PC-9 (cell line): ENCODE measurements around the gene FUT2. TPM values are rescaled to one million over a fixed set of nuclear protein-coding genes. Genes with fewer than 3 reads are reported as not detected.
A peak's percentile ranks its signal among the peaks of the same experiment; 100 is the strongest.

Source experiments
- BruUV-seq: library from RNA; stranded (reverse); fragments of 400-500 nt; replicated peaks from 2 replicates; lab custom pipeline; 2021; lab: Mats Ljungman, UMichigan
- CTCF ChIA-PET: fragments of 300-600 bp; sonication (Branson Sonifier 250); formaldehyde crosslinking; loops from one replicate; lab custom pipeline; 2022; ENCODE audit warnings: antibody characterized with exemption; lab: Charles Lee
- POLR2A ChIA-PET: fragments of 300-600 bp; sonication (Branson Sonifier 250); formaldehyde crosslinking; loops from one replicate; lab custom pipeline; 2022; ENCODE audit warnings: antibody characterized with exemption; ENCODE audit not compliant: unreplicated experiment; lab: Charles Lee
- DNase-seq, 2 experiments: peaks; one replicate each; pipeline versions ENCODE4 v3.0.0 to v3.0.0-alpha.2; 2015 to 2022; ENCODE audit warnings: mixed read lengths in 1 of 2
- H2AFZ ChIP-seq: fragments of 200-600 bp; sonication (generic); 2 replicates; pipeline ENCODE4 v1.8.1; 2017; ENCODE audit warnings: antibody characterized with exemption
- H3F3A ChIP-seq: fragments of 200-600 bp; sonication (generic); 2 replicates; pipeline ENCODE4 v1.8.1; 2017; ENCODE audit warnings: antibody characterized with exemption, mild to moderate bottlenecking, low read depth; ENCODE audit not compliant: insufficient read depth
- H3K27ac ChIP-seq: fragments of 200-600 bp; sonication (generic); 2 replicates; pipeline ENCODE4 v1.6.1; 2016; ENCODE audit warnings: mixed run types
- H3K27me3 ChIP-seq: fragments of 200-600 bp; sonication (generic); 2 replicates; pipeline ENCODE4 v1.6.1; 2016; ENCODE audit warnings: low read depth, mixed run types; ENCODE audit not compliant: insufficient read depth
- H3K36me3 ChIP-seq: fragments of 200-600 bp; sonication (generic); 2 replicates; pipeline ENCODE4 v1.6.1; 2016; ENCODE audit warnings: low read depth, mixed run types
- H3K4me1 ChIP-seq: fragments of 200-600 bp; sonication (generic); replicated peaks from 2 replicates; pipeline ENCODE4 v1.6.1; 2016; ENCODE audit warnings: mixed run types; ENCODE audit not compliant: insufficient read depth
- H3K4me2 ChIP-seq: fragments of 200-600 bp; sonication (generic); 2 replicates; pipeline ENCODE4 v1.6.1; 2017; ENCODE audit warnings: mixed run types
- H3K4me3 ChIP-seq: fragments of 200-600 bp; sonication (generic); 2 replicates; pipeline ENCODE4 v1.6.1; 2016; ENCODE audit warnings: mixed run types
- H3K79me2 ChIP-seq: fragments of 200-600 bp; sonication (generic); 2 replicates; pipeline ENCODE4 v1.6.1; 2017; ENCODE audit warnings: low read depth, mixed run types
- H3K9me2 ChIP-seq: fragments of 200-600 bp; sonication (generic); 2 replicates; pipeline ENCODE4 v1.8.1; 2017; ENCODE audit warnings: mild to moderate bottlenecking; ENCODE audit not compliant: insufficient read depth
- H3K9me3 ChIP-seq: fragments of 200-600 bp; sonication (generic); 2 replicates; pipeline ENCODE4 v1.8.1; 2016; ENCODE audit warnings: low read depth; ENCODE audit not compliant: insufficient read depth
- H4K20me1 ChIP-seq: fragments of 200-600 bp; sonication (generic); 2 replicates; pipeline ENCODE4 v1.8.1; 2017; ENCODE audit not compliant: insufficient read depth
- EZH2 ChIP-seq: fragments of 200-600 bp; sonication (generic); IDR thresholded peaks from 2 replicates; pipeline ENCODE4 v1.8.0; 2017; ENCODE audit warnings: antibody characterized with exemption, low read depth
- intact Hi-C: fragments of 100-400 bp; cut with micrococcal nuclease; formaldehyde crosslinking; loops from one replicate; pipeline ENCODE4 v1.10.0; 2022; ENCODE audit not compliant: unreplicated experiment
- total RNA-seq: library from RNA; stranded (reverse); gene quantifications from 2 replicates; pipeline ENCODE4 v1.2.3, GENCODE V29; 2021
- TF ChIP-seq, protein P1 (sequence below): fragments of 200-600 bp; sonication (generic); conservative IDR thresholded peaks from 2 replicates; pipeline ENCODE4 v1.6.1; 2017; ENCODE audit warnings: mixed run types, antibody characterized with exemption, mild to moderate bottlenecking, moderate library complexity

Gene FUT2
- total RNA-seq, 1 experiment from 2014 or later, result 8.7 TPM

DNA sequence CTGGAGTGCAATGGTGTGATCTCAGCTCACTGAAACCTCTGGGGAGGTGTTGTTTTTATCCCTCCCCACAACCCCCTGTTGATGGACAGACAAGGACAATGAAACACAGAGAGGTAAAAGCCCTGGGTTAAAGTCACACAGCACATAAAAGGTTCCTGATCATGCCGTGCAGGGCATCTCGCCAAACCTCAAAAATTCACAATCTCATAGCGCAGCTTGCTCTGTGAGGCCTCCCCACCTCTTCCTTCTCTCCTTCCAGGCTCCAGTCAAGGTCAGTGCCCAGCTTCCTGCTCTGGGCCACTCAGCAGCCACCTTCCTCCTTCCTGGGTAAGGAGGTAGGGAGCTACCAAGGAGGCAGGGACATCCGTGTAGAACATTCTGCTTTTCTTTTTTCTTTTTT, 2.3 kb downstream of the FUT2 start:
- Histone ChIP-seq H3K4me2 (no peak overlapping the region), H3K79me2 (no peaks in the 10 kb centered on the region), H3K4me1 (peaks cover 24% of the 10 kb centered on the region), H4K20me1 (no peaks in the 10 kb centered on the region), H2AFZ (no peak overlapping the region), H3F3A (peaks cover 24% of the 10 kb centered on the region), H3K27ac (no peak overlapping the region), H3K27me3 (no peaks in the 10 kb centered on the region), H3K9me2 (no peaks in the 10 kb centered on the region), H3K9me3 (no peaks in the 10 kb centered on the region), H3K36me3 (no peaks in the 10 kb centered on the region), H3K4me3 (no peak overlapping the region)
- CTCF ChIA-PET, result interaction anchor here (0.6 kb wide), 3 partner anchors 30 to 72 kb away, joined by 3 to 6 read pairs (median 4); no protein-coding TSS in a partner anchor
- POLR2A ChIA-PET, result interaction anchor here (0.7 kb wide), 1 partner anchor 92 kb away, joined by 3 read pairs; no protein-coding TSS in a partner anchor
- TF ChIP-seq, protein P1, sequence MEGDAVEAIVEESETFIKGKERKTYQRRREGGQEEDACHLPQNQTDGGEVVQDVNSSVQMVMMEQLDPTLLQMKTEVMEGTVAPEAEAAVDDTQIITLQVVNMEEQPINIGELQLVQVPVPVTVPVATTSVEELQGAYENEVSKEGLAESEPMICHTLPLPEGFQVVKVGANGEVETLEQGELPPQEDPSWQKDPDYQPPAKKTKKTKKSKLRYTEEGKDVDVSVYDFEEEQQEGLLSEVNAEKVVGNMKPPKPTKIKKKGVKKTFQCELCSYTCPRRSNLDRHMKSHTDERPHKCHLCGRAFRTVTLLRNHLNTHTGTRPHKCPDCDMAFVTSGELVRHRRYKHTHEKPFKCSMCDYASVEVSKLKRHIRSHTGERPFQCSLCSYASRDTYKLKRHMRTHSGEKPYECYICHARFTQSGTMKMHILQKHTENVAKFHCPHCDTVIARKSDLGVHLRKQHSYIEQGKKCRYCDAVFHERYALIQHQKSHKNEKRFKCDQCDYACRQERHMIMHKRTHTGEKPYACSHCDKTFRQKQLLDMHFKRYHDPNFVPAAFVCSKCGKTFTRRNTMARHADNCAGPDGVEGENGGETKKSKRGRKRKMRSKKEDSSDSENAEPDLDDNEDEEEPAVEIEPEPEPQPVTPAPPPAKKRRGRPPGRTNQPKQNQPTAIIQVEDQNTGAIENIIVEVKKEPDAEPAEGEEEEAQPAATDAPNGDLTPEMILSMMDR, result no peak
- TF ChIP-seq EZH2, result no peak
- DNase-seq, result peak in 1 of 2 experiments; percentile 58
- no TSS peak for BruUV-seq
- intact Hi-C loops, result no loop called here

DNA sequence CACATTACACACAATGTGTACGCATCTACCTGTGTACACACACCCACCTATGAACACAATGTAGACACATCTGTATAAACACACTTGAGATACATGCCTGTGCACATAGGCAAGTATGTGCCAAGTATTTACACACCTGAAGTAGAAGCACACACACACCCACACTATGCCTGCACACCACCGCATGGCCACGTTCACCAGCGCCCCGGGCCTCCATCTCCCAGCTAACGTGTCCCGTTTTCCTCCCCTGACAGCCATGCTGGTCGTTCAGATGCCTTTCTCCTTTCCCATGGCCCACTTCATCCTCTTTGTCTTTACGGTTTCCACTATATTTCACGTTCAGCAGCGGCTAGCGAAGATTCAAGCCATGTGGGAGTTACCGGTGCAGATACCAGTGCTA, 6.9 kb downstream of the FUT2 start:
- H3K36me3 ChIP-seq, result no peaks in the 10 kb centered on the region
- H3K4me1 ChIP-seq, result no peaks in the 10 kb centered on the region
- H4K20me1 ChIP-seq, result no peaks in the 10 kb centered on the region
- no TSS peak for BruUV-seq
- no peak overlapping the region for H3K4me2 ChIP-seq
- no peak overlapping the region for H3K4me3 ChIP-seq
- H3F3A ChIP-seq, result peaks cover 15% of the 10 kb centered on the region
- POLR2A ChIA-PET, result no interaction called here
- no peak for DNase-seq
- CTCF ChIA-PET, result no interaction called here
- TF ChIP-seq, protein P1, result no peak
- TF ChIP-seq EZH2, result no peak
- no peaks in the 10 kb centered on the region for H3K27me3 ChIP-seq
- no peaks in the 10 kb centered on the region for H3K9me2 ChIP-seq
- no peaks in the 10 kb centered on the region for H3K9me3 ChIP-seq
- no peak overlapping the region for H2AFZ ChIP-seq
- no peak overlapping the region for H3K27ac ChIP-seq
- intact Hi-C loops, result no loop called here
- H3K79me2 ChIP-seq, result no peaks in the 10 kb centered on the region

DNA sequence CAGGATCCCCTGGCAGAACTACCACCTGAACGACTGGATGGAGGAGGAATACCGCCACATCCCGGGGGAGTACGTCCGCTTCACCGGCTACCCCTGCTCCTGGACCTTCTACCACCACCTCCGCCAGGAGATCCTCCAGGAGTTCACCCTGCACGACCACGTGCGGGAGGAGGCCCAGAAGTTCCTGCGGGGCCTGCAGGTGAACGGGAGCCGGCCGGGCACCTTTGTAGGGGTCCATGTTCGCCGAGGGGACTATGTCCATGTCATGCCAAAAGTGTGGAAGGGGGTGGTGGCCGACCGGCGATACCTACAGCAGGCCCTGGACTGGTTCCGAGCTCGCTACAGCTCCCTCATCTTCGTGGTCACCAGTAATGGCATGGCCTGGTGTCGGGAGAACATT, 7.5 kb downstream of the FUT2 start:
- no peak for TF ChIP-seq EZH2
- TF ChIP-seq, protein P1, result no peak
- Histone ChIP-seq H3K79me2 (no peaks in the 10 kb centered on the region), H3K9me2 (no peaks in the 10 kb centered on the region), H3F3A (peaks cover 13% of the 10 kb centered on the region), H3K4me3 (no peak overlapping the region), H3K27ac (no peak overlapping the region), H3K27me3 (no peaks in the 10 kb centered on the region), H3K4me2 (no peak overlapping the region), H3K4me1 (no peaks in the 10 kb centered on the region), H3K36me3 (no peaks in the 10 kb centered on the region), H2AFZ (no peak overlapping the region), H3K9me3 (no peaks in the 10 kb centered on the region), H4K20me1 (no peaks in the 10 kb centered on the region)
- POLR2A ChIA-PET, result no interaction called here
- intact Hi-C loops, result no loop called here
- DNase-seq, result no peak
- CTCF ChIA-PET, result no interaction called here
- BruUV-seq, result no TSS peak
